DMS114 treated with DMSO at 0.1 percent for 48 hours (cell line): ENCODE data around the gene KANK2.
A peak's percentile ranks its signal among the peaks of the same experiment; 100 is the strongest.
"Not testable (repeated sequence)": the region's sequence is repeated elsewhere in the genome, so short reads cannot be mapped to it uniquely, and the experiment has no call there.

Experiments used
- DNase-seq: peaks from one replicate; lab custom pipeline; 2025; ENCODE audit not compliant: unreplicated experiment; lab: John Stamatoyannopoulos, UW

KANK2 gene

GRCh38 chr19:11142528-11143171 is 54.7 kb downstream of the KANK2 start:
- DNase-seq, result no peak

- DNase-seq, result no peak
Observed at GRCh38 chr19:11141937-11142527, 55.3 kb downstream of the KANK2 start.

- no peak for DNase-seq
Observed at GRCh38 chr19:11140896-11141295, 56.4 kb downstream of the KANK2 start.

DNA sequence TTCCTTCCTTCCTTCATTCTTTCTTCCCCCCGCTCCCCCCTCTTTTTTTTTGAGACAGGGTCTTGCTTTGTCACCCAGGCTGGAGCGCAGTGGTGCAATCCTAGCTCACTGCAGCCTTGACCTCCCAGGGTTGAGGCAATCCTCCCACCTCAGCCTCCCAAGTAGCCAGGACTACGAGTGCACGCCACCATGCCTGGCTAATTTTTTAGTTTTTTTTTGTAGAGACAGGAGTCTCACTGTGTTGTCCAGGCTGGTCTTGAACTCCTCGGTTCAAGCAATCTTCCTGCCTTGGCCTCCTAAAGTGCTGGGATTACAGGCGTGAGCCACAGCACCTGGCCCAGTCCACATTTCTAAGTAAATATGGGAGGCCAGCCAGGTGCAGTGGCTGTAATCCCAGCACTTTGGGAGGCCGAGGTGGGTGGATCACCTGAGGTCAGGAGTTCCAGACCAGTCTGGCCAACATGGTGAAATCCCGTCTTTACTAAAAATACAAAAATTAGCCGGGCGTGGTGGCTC is 57.3 kb downstream of the KANK2 start:
- not testable (repeated sequence) for DNase-seq

DNA sequence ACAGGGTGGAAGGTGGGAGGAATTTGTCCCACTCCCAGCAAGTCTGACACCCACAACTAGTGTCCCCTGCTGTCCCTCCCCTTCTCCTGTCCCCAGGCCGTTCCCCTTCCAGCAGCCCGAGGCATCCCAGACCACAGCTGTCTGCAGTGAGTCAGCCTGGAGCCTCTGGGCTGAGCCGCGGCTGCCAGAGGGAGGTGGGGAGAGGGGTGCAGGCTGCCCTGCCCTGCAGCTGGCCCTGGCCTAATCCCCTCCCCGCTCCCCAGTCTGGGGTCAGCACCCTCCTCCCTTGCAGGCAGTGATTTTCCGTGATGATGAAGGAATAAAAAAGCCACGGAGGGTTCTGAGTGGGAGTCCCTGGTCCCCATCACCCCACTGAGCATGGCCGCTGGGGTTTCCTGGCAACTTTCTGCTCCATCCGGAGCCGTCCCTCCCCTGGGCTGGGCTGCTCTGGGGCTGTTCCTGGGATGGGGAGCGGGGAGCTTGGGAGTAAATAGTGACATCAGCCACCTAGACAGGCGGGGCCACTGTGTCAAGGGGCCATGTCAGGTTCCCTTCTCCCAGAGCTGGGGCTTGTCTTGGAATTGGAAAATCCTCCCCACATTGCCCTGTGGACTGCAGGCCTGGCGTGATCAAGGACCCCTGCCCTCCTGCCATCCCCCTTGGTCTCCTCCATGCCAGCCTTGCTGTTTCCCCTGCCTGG is 58.6 kb downstream of the KANK2 start:
- no peak for DNase-seq

DNA sequence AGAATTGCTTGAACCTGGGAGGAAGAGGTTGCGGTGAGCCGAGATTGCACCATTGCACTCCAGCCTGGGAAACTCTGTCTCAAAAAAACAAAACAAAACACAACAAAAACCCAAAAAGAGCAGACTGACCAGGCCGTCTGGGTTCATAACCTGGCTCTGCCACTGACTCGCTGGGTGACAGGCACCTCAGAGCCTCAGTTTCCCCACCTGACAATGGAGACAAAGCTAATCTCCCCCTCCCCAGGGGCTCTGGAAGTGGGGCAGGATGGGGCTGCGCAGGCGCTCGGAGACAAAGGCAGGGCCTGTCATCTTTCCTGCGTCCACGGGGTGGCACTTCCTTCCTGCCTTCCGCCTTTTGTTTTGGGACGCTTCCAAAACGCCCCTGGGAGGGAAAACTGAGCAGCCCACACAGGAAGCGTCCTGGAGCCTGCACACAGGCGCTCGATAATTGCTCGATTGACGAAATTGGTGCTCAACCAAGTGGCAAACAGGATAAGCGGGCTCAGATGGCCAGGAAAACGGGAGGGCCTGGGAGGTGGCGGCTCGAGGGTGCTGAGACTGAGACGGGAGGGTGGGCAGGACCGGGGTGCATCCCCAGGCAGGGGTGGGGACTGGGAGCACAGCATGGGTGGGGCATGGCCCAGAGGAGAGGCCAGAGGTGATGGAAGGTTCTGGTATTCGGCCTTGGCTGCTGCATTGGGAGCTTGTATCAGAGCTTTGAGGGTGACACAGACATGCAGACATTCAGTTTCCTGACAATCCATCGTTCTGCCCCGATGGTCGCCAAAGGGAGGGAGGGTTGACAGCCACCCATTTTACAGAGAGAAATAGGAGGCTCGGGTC is 59.6 kb downstream of the KANK2 start:
- DNase-seq, result peak; percentile 70

DNA sequence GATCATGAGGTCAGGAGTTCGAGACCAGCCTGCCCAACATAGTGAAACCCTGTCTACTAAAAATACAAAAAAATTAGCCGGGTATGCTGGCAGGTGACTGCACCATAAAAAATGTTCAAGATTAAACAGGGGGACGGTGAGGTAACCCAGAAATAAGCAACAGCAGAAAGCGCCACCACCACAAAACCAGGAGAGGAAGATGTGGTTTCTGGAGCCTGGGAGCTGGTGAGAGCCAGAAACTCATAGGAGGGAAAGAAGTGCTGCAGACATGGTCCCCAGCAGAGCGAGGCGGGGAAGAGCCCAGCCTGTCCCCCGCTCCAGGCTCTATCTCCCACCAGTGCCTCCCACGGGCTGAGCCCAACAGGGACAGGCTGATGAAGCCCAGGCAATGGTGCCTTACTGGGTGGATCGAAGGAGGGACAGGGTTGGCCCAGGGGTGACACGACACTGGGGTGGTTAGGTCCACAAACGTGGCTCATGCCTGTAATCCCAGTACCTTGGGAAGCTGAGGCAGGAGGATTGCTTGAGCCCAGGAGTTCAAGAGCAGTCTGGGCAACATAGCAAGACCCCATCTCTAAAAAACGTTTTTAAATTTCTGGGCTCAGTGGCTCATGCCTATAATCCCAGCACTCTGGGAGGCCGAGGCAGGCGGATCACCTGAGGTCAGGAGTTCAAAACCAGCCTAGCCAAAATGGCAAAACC is 60.8 kb downstream of the KANK2 start:
- DNase-seq, result no peak

DNA sequence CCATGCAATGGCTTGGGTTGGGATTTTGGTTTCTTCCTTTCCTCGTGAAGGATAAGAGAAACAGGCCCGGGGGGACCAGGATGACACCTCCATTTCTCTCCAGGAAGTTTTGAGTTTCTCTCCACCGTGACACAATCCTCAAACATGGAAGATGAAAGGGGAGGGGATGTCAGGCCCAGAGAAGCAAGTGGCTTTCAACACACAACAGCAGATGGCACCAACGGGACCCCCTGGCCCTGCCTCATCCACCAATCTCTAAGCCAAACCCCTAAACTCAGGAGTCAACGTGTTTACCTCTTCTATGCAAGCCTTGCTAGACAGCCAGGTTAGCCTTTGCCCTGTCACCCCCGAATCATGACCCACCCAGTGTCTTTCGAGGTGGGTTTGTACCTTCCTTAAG is 65.9 kb downstream of the KANK2 start:
- DNase-seq, result no peak

DNA sequence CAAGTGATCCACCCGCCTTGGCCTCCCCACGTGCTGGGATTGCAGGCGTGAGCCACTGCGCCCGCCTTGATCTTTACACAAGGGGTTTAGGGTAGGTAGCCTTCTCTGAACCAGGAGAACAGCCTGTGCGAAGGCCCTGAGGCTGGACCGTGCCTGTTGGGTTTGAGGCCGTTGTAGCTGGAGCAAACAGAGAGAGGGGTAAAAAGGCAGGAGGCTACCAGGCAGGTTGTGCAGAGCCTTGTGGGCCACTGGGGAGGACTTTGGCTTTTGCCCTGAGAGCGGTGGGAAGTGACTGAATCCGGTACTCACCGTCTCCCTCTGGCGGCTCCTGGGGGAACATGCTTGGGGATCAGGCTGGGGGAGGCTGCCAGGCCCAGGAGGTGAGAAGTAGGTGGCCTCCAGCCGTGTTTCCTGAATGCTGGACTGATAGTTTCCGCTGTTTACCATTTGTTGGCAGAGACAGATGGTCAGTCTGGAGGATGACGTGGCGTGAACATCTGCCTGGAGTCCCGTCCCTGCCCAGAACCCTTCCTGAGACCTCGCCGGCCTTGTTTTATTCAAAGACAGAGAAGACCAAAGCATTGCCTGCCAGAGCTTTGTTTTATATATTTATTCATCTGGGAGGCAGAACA is 66.4 kb downstream of the KANK2 start:
- DNase-seq, result peak; percentile 46

DNA sequence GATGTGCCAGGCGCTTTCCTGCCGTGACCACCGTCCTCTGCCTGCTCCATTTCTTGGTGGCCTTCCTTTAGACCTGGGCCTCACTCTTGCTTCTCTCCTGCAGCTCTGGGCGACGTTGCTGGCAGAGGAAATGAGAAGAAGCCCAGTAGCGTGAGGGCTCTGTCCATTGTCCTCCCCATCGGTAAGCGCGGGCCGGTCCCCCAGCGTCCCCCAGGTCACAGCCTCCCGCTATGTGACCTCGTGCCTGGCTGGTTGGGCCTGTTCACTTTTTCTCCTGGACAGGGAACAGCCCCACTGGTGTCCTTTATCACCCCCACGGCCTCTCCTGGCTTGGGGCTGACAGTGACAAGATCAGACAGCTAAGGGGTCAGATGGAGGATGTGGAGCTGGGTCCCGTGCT is 69.4 kb downstream of the KANK2 start:
- no peak for DNase-seq

DNA sequence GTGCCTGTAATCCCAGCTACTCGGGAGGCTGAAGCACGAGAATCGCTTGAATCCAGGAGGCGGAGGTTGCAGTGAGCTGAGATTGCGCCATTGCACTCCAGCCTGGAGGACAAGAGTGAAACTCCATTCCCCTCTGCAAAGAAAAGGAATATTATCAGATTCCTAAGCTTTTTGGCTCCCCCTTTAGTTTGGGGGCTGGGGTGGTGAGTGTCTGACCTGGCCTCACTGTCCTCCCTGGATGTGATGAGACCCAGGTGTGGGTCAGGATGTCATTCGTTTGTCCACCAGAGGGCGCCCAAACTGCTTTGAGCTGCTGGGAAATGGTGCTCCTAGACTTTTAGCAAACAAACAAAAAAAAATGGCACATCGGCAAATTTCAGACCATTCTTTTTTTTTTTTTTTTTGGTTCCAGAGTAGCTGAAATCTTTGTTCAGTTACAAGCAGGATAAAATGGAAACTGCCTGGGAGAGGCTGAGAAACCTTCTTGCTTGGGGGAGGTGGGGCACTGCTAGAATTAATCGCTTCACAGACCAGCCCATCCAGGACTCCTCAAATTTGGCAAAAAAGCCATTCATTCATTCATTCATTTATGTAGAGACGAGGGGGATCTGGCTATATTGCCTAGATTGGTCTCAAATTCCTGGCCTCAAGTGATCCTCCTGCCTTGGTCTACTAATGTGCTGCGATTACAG is 71.2 kb downstream of the KANK2 start:
- peak; percentile 19 for DNase-seq

- DNase-seq, result not testable (repeated sequence)
Observed at GRCh38 chr19:11124157-11124556, 73.2 kb downstream of the KANK2 start.

DNA sequence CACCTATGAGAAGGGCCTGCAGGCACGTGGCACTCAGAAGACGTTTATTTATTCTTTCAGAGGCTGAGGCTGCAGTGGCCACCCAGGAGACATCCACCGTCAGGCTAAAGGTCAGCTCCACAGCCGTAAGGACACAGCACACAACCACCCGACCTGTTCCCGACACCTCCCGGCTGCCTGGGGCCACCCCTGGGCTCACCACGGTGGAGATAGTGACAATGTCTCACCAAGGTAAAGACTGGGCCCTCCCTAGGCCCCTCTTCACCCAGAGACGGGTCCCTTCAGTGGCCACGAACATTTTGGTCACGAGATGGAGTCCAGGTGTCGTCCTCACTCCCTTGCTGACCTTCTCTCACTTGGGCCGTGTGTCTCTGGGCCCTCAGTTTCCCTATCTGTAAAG is 74.2 kb downstream of the KANK2 start:
- no peak for DNase-seq

- DNase-seq, result not testable (repeated sequence)
Observed at GRCh38 chr19:11121963-11122362, 75.4 kb downstream of the KANK2 start.

GRCh38 chr19:11116507-11116906 is 80.8 kb downstream of the KANK2 start:
- no peak for DNase-seq

DNA sequence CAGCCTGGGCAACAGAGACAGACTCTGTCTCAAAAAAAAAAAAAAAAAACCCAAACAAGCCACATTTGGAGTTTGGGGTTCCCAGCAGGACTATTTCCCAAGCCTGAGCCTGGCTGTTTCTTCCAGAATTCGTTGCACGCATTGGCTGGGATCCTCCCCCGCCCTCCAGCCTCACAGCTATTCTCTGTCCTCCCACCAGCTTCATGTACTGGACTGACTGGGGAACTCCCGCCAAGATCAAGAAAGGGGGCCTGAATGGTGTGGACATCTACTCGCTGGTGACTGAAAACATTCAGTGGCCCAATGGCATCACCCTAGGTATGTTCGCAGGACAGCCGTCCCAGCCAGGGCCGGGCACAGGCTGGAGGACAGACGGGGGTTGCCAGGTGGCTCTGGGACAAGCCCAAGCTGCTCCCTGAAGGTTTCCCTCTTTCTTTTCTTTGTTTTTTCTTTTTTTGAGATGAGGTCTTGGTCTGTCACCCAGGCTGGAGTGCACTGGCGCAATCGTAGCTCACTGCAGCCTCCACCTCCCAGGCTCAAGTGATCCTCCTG is 81.4 kb downstream of the KANK2 start:
- no peak for DNase-seq

- DNase-seq, result no peak
Observed at GRCh38 chr19:11115042-11115441, 82.3 kb downstream of the KANK2 start.
